Ovary (tissue), 3 donors: ENCODE measurements around the gene AFG1L.

Source experiments
- CTCF ChIP-seq, 3 donors: fragments of 450-650 bp in 2 of 3; fragments of 200-600 bp in 1 of 3; IDR thresholded peaks; one replicate each; pipeline versions ENCODE4 v1.5.1 to v1.8.0; 2016 to 2022; ENCODE audit warnings: antibody characterized with exemption in 3 of 3, mild to moderate bottlenecking in 1 of 3
- EP300 ChIP-seq: sonication (generic); formaldehyde crosslinking; IDR thresholded peaks from one replicate; pipeline ENCODE4 v1.6.1; 2017; ENCODE audit warnings: antibody characterized with exemption
- POLR2A ChIP-seq: fragments of 450-650 bp; IDR thresholded peaks from one replicate; pipeline ENCODE4 v1.6.1; 2017; ENCODE audit warnings: antibody characterized with exemption, mild to moderate bottlenecking, moderate library complexity
- donor health status: DM: no; HTN: no; CAD: no.

GRCh38 chr6:108452711-108453195 lies 157.9 kb downstream of the AFG1L start:
- TF ChIP-seq CTCF (IDR thresholded peaks at IDR 0.05): no peak
- TF ChIP-seq POLR2A: no peak
- no peak for TF ChIP-seq EP300
